ENCODE data around the gene BEST2.
"Not testable (repeated sequence)": the region's sequence is repeated elsewhere in the genome, so short reads cannot be mapped to it uniquely, and the experiment has no call there.

DNA sequence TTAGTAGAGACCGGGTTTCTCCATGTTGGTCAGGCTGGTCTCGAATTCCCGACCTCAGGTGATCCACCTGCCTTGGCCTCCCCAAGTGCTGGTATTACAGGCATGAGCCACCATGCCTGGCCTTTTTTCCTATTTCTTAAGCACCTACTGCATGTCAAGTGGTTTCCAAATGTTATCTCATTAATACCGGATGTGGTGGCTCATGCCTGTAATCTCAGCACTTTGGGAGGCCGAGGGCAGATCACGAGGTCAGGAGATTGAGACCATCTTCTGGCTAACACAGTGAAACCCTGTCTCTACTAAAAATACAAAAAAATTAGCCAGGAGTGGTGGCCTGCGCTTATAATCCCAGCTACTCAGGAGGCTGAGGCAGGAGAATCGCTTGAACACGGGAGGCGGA, 26.0 kb upstream of the BEST2 start:
- TF ChIP-seq, protein P1, sequence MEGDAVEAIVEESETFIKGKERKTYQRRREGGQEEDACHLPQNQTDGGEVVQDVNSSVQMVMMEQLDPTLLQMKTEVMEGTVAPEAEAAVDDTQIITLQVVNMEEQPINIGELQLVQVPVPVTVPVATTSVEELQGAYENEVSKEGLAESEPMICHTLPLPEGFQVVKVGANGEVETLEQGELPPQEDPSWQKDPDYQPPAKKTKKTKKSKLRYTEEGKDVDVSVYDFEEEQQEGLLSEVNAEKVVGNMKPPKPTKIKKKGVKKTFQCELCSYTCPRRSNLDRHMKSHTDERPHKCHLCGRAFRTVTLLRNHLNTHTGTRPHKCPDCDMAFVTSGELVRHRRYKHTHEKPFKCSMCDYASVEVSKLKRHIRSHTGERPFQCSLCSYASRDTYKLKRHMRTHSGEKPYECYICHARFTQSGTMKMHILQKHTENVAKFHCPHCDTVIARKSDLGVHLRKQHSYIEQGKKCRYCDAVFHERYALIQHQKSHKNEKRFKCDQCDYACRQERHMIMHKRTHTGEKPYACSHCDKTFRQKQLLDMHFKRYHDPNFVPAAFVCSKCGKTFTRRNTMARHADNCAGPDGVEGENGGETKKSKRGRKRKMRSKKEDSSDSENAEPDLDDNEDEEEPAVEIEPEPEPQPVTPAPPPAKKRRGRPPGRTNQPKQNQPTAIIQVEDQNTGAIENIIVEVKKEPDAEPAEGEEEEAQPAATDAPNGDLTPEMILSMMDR (IDR thresholded peaks at IDR 0.05; ENCODE audit: low read depth, low read length), result not testable (repeated sequence)
- TF ChIP-seq EZH2phosphoT487 (IDR thresholded peaks at IDR 0.05; ENCODE audit: low read depth), result not testable (repeated sequence)

All from OCI-LY3 (cell line).